ENCODE data around the gene KIAA1328.

The KIAA1328 gene

DNA sequence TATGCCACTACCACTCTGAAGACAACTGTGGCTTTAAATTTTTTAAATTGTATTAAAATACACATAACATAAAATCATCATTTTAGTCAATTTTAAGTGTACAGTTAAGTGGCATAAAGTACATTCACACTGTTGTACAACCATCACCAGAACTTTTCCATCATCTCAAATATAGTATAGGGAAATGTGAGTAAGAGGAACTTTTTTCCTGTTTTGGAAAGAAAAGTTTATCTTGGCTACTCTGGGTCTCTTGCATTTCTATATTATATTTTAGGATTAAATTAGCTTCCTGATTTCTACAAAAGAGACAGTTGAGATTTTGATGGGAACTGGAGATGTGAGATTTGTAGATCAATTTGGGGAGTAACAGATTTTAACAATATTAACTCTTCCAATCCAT, 3.4 kb upstream of the KIAA1328 start:
- Histone ChIP-seq H2AFZ (ENCODE audit: low read length, unreplicated experiment) (no peak overlapping the region), H3K36me3 (ENCODE audit: insufficient read depth, low read length) (peaks cover 5% of the 10 kb centered on the region; the same call in 1 of the 2 replicates), H3K27me3 (ENCODE audit: insufficient read depth, low read length) (no peaks in the 10 kb centered on the region), H3K4me1 (ENCODE audit: control insufficient read depth, insufficient read depth, low read length, unreplicated experiment) (peaks cover 16% of the 10 kb centered on the region), H3K27ac (ENCODE audit: low read depth, low read length) (no peak overlapping the region), H3K4me3 (ENCODE audit: low read depth, low read length) (no peak overlapping the region), H3K79me2 (ENCODE audit: control insufficient read depth, insufficient read depth, low read length, unreplicated experiment) (peaks cover 35% of the 10 kb centered on the region)

DNA sequence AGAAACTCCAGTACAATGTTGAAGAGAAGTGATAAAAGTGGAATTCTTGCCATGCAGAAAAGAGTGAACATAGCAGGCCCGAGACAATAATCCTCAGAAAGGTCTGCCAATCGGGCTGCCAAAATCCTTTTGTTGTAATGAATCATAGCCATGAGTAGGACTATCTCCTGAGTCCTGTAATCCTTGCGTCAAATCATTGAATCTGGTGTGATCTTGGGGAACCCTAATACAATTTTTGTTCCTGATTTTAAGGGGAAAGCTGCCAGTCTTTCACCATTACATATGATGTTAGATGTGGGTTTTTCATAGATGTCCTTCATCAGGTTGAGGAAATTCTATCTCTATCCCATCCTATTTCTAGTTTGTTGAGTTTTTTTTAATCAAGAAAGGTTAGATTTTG, 2.4 kb upstream of the KIAA1328 start:
- H3K4me3 ChIP-seq (ENCODE audit: low read depth, low read length), result no peak overlapping the region
- no peak overlapping the region for H3K27ac ChIP-seq (ENCODE audit: low read depth, low read length)
- peaks cover 5% of the 10 kb centered on the region; the same call in 1 of the 2 replicates for H3K36me3 ChIP-seq (ENCODE audit: insufficient read depth, low read length)
- no peaks in the 10 kb centered on the region for H3K27me3 ChIP-seq (ENCODE audit: insufficient read depth, low read length)
- H3K4me1 ChIP-seq (ENCODE audit: control insufficient read depth, insufficient read depth, low read length, unreplicated experiment), result peaks cover 26% of the 10 kb centered on the region
- H3K79me2 ChIP-seq (ENCODE audit: control insufficient read depth, insufficient read depth, low read length, unreplicated experiment), result peaks cover 45% of the 10 kb centered on the region
- no peak overlapping the region for H2AFZ ChIP-seq (ENCODE audit: low read length, unreplicated experiment)

DNA sequence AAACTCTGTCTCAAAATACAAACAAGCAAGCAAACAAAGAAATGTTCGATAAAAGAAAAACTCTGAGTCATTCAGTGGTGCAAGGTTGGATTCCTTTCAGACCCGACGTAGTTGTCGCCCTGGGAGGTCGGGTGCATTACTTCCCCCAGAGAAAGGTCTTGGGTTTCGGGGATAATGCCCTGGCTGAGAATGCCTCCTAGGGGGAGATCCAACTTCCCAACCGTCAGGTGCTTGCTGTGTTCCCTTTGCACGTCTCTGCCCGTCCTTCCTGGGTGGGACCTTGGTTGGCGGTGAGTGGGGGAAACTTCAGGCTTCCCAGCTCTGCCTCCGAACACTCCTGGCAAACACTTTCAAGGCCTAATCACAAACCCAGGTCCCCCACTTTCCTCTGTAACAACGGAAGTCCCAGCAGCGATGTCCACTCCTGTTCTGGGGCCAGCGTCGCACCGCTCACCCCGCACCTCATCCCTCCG, 734 bp upstream of the KIAA1328 start:
- Histone ChIP-seq H3K79me2 (ENCODE audit: control insufficient read depth, insufficient read depth, low read length, unreplicated experiment) (peaks cover 50% of the 10 kb centered on the region), H3K27ac (ENCODE audit: low read depth, low read length) (peak overlapping the region; percentile 72), H3K36me3 (ENCODE audit: insufficient read depth, low read length) (peaks cover 5% of the 10 kb centered on the region; the same call in 1 of the 2 replicates), H3K4me1 (ENCODE audit: control insufficient read depth, insufficient read depth, low read length, unreplicated experiment) (peaks cover 29% of the 10 kb centered on the region), H2AFZ (ENCODE audit: low read length, unreplicated experiment) (peak overlapping the region; percentile 89), H3K27me3 (ENCODE audit: insufficient read depth, low read length) (no peaks in the 10 kb centered on the region), H3K4me3 (ENCODE audit: low read depth, low read length) (peak overlapping the region; percentile 98)

DNA sequence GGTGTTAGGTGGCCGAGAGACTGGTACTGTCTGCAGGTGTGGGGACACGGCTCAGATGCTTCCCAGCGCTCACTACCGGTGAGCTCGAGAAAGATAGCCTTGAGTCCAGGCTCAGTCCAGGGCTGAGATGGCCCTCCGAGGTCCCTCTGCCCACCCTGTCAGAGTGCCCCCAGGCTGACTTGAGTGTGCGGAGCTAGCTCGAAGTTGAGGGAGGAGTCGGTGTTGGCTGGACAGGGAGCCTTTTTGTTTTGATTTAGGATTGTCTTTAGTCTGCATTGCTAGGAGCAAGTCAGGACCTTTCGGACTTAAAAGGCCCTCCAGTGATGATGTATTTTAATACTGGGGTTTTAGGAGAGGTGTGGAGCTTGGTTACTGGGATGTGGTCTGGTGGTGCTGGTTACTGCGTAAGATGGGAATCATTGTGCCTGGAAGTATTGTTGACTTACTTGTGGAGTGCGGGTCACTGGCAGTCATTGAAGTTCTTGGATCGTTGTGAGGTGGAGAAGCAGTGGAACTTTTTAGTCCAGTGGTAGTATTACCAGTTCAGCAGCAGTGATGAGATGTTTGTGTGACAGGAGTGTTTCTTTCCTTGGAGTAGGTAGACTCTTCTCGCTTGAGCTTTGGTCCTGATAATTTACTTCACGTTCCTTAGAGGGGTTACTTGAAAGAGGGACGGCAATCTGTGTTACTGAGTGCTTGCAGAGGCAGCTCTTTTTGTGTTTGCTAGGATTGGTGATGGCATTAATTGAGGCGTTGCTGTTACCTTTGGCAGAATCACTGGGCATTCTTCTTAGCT, 633 bp downstream of the KIAA1328 start:
- Histone ChIP-seq H3K36me3 (ENCODE audit: insufficient read depth, low read length) (peaks cover 2% of the 10 kb centered on the region; the same call in 1 of the 2 replicates), H3K27ac (ENCODE audit: low read depth, low read length) (peak overlapping the region; percentile 72)

DNA sequence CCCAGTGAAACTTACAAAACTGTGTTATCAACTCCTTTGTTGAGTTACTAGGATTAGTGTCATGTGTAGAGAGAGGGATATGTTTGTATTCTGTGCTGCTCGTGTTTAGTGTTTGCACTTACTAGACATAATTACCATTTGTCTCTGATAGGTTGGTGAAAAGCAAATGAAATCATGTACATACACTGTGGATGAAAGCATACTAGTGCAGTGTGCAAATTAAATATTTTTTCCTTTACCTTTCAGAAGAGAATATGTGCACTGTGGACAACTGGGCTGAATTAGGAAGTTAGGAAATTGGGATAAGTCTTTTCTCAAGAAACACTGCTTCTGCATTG, 1.2 kb downstream of the KIAA1328 start:
- H3K4me3 ChIP-seq (ENCODE audit: low read depth, low read length), result peak overlapping the region; percentile 98

More for the DNA sequence above, 633 bp downstream of the KIAA1328 start:
- Histone ChIP-seq H3K4me1 (ENCODE audit: control insufficient read depth, insufficient read depth, low read length, unreplicated experiment) (peaks cover 29% of the 10 kb centered on the region), H3K4me3 (ENCODE audit: low read depth, low read length) (peak overlapping the region; percentile 98), H3K79me2 (ENCODE audit: control insufficient read depth, insufficient read depth, low read length, unreplicated experiment) (peaks cover 50% of the 10 kb centered on the region), H3K27me3 (ENCODE audit: insufficient read depth, low read length) (no peaks in the 10 kb centered on the region), H2AFZ (ENCODE audit: low read length, unreplicated experiment) (peak overlapping the region; percentile 97)

DNA sequence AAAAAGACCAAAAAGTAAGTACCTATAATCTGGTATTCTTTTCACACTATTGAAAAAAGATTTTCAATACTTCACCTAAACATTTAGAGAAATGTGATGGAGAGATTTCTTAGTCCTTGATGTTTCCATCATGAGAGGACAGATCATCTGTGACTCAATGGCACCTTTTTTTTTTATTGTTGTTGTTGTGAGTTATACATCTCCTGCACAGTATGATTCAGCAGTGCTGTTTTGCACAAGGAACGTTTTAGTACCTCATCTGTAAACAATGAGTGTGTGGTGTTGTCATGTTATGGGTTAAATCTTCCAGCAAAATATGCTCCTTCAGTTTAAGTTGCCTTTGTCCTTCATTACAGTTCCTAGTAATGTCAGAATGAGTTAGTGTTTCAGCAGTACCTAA, 2.2 kb downstream of the KIAA1328 start:
- peaks cover 48% of the 10 kb centered on the region for H3K79me2 ChIP-seq (ENCODE audit: control insufficient read depth, insufficient read depth, low read length, unreplicated experiment)
- peak overlapping the region; percentile 36; the same call in 1 of the 2 replicates for H3K27ac ChIP-seq (ENCODE audit: low read depth, low read length)
- peak overlapping the region; percentile 98 for H3K4me3 ChIP-seq (ENCODE audit: low read depth, low read length)
- H3K27me3 ChIP-seq (ENCODE audit: insufficient read depth, low read length), result no peaks in the 10 kb centered on the region
- peaks cover 29% of the 10 kb centered on the region for H3K4me1 ChIP-seq (ENCODE audit: control insufficient read depth, insufficient read depth, low read length, unreplicated experiment)
- no peak overlapping the region for H2AFZ ChIP-seq (ENCODE audit: low read length, unreplicated experiment)
- H3K36me3 ChIP-seq (ENCODE audit: insufficient read depth, low read length), result 0 out of 2 replicates have a peak, but pooled peaks cover 11% of the 10 kb centered on the region

More for the DNA sequence above, 1.2 kb downstream of the KIAA1328 start:
- Histone ChIP-seq H3K4me1 (ENCODE audit: control insufficient read depth, insufficient read depth, low read length, unreplicated experiment) (peaks cover 29% of the 10 kb centered on the region), H3K36me3 (ENCODE audit: insufficient read depth, low read length) (0 out of 2 replicates have a peak, but pooled peaks cover under 1% of the 10 kb centered on the region), H3K27ac (ENCODE audit: low read depth, low read length) (0 out of 2 replicates have a peak overlapping the region, but pooled peaks have one; percentile 72), H3K79me2 (ENCODE audit: control insufficient read depth, insufficient read depth, low read length, unreplicated experiment) (peaks cover 50% of the 10 kb centered on the region), H2AFZ (ENCODE audit: low read length, unreplicated experiment) (peak overlapping the region; percentile 97), H3K27me3 (ENCODE audit: insufficient read depth, low read length) (no peaks in the 10 kb centered on the region)

DNA sequence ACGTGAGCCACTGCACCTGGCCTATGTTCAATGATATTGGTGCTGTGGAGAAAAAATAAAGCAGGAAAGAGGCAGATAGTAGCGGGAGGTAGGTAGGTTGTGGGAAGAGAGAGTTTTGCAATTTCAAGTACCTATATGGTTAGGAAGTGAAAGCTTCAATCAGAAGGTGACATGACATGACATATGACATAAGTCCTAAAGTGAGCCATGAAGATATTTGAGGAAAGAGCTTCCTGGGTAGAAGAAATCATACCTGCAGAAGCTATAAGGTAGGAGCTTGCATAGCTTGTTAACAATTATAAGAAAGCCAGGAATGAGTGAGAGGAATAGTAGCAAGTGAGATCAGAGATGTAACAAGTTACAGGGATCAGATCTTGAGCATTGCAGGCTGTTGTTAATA, 4.2 kb downstream of the KIAA1328 start:
- Histone ChIP-seq H3K27me3 (ENCODE audit: insufficient read depth, low read length) (no peaks in the 10 kb centered on the region), H3K36me3 (ENCODE audit: insufficient read depth, low read length) (peaks cover 18% of the 10 kb centered on the region), H3K79me2 (ENCODE audit: control insufficient read depth, insufficient read depth, low read length, unreplicated experiment) (peaks cover 31% of the 10 kb centered on the region), H2AFZ (ENCODE audit: low read length, unreplicated experiment) (no peak overlapping the region), H3K4me3 (ENCODE audit: low read depth, low read length) (no peak overlapping the region), H3K4me1 (ENCODE audit: control insufficient read depth, insufficient read depth, low read length, unreplicated experiment) (peaks cover 21% of the 10 kb centered on the region), H3K27ac (ENCODE audit: low read depth, low read length) (no peak overlapping the region)

DNA sequence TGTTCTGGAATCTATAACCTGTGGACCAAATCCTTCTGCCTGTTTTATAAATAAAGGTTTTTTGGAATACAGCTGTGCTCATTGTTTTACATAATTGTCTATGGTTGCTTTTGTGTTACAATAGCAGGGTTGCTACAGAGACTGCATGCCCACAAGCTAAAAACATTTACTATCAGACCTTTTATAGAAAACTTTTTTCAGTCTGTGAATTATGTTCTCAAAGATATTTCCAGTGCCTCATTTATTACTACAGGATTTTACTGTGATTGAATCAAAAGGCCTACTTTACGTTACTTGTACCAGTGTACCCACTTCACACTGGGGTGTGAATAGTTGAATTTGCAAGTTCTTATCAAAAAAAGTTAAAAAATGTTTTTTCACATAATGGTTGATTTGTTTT, 7.0 kb downstream of the KIAA1328 start:
- Histone ChIP-seq H2AFZ (ENCODE audit: low read length, unreplicated experiment) (no peak overlapping the region), H3K79me2 (ENCODE audit: control insufficient read depth, insufficient read depth, low read length, unreplicated experiment) (peaks cover 13% of the 10 kb centered on the region), H3K4me3 (ENCODE audit: low read depth, low read length) (no peak overlapping the region), H3K4me1 (ENCODE audit: control insufficient read depth, insufficient read depth, low read length, unreplicated experiment) (peaks cover 9% of the 10 kb centered on the region), H3K27ac (ENCODE audit: low read depth, low read length) (no peak overlapping the region), H3K27me3 (ENCODE audit: insufficient read depth, low read length) (no peaks in the 10 kb centered on the region), H3K36me3 (ENCODE audit: insufficient read depth, low read length) (peaks cover 28% of the 10 kb centered on the region)

DNA sequence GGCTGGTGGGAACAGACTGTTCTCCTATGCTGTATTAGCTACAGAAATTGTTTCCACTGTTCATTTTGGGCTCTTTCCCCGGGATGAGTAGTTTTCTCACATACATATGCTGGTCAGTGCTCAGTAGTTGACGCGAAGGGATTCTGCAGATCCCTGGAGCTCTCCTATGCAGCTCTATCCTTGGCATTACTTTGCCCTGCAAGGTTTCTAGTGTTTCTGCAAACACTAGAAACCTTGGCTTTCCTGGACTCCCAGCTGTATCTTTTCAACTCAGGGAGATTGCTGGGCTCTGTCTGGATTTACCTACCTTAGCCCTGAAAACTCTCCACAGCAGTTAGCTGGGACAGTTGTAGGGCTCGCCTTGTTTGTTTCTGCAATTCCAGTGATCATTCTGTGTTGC, 10.9 kb downstream of the KIAA1328 start:
- no peak overlapping the region for H3K27ac ChIP-seq (ENCODE audit: low read depth, low read length)
- no peaks in the 10 kb centered on the region for H3K4me1 ChIP-seq (ENCODE audit: control insufficient read depth, insufficient read depth, low read length, unreplicated experiment)
- no peaks in the 10 kb centered on the region for H3K27me3 ChIP-seq (ENCODE audit: insufficient read depth, low read length)
- no peak overlapping the region for H3K4me3 ChIP-seq (ENCODE audit: low read depth, low read length)
- no peak overlapping the region for H2AFZ ChIP-seq (ENCODE audit: low read length, unreplicated experiment)
- peaks cover 28% of the 10 kb centered on the region for H3K36me3 ChIP-seq (ENCODE audit: insufficient read depth, low read length)
- H3K79me2 ChIP-seq (ENCODE audit: control insufficient read depth, insufficient read depth, low read length, unreplicated experiment), result no peaks in the 10 kb centered on the region

DNA sequence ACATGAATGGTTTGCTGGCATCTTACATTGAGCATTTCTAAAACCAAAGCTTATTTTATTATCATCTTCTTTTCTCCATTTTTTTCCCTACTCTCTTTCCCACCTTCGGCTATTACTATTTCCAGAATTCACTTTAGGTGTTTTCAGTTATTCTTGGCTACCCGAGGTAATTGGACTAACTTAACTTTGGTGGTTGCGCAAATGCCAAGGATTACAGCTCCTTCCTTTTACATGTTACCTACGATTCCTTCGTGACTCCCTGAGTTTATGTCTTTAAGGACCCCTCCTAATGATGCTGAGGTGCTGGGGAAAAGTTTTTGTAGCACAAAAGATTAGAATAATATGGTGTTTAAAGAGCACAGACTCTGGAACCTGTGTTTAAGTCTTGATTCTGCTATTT, 14.3 kb downstream of the KIAA1328 start:
- no peak overlapping the region for H2AFZ ChIP-seq (ENCODE audit: low read length, unreplicated experiment)
- no peaks in the 10 kb centered on the region for H3K79me2 ChIP-seq (ENCODE audit: control insufficient read depth, insufficient read depth, low read length, unreplicated experiment)

DNA sequence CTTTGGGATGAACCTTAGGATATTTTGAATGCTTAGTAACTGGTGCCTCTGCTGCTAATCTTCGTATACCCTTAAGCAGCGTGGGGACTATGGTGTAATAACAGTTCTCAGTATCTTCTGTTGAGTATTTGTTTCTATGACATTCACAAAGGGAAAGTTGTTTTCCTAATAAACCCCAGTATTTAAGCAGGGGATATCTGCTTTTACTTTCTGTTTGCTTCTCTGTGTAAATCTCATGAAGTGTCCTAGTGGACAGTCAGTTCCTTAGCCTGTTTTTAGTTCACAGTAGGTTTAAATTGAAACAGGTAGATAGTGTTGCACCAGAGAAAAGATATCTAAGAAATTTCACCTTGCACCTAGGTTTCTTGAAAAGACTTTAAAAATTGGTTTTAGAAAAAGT, 14.9 kb downstream of the KIAA1328 start:
- no peaks in the 10 kb centered on the region for H3K4me1 ChIP-seq (ENCODE audit: control insufficient read depth, insufficient read depth, low read length, unreplicated experiment)
- H3K4me3 ChIP-seq (ENCODE audit: low read depth, low read length), result peak overlapping the region; percentile 66
- 0 out of 2 replicates have a peak, but pooled peaks cover 6% of the 10 kb centered on the region for H3K36me3 ChIP-seq (ENCODE audit: insufficient read depth, low read length)
- H3K27ac ChIP-seq (ENCODE audit: low read depth, low read length), result no peak overlapping the region
- H2AFZ ChIP-seq (ENCODE audit: low read length, unreplicated experiment), result peak overlapping the region; percentile 57
- H3K79me2 ChIP-seq (ENCODE audit: control insufficient read depth, insufficient read depth, low read length, unreplicated experiment), result no peaks in the 10 kb centered on the region
- H3K27me3 ChIP-seq (ENCODE audit: insufficient read depth, low read length), result no peaks in the 10 kb centered on the region

More for the DNA sequence above, 14.3 kb downstream of the KIAA1328 start:
- Histone ChIP-seq H3K27me3 (ENCODE audit: insufficient read depth, low read length) (no peaks in the 10 kb centered on the region), H3K4me3 (ENCODE audit: low read depth, low read length) (0 out of 2 replicates have a peak overlapping the region, but pooled peaks have one; percentile 66), H3K27ac (ENCODE audit: low read depth, low read length) (no peak overlapping the region), H3K36me3 (ENCODE audit: insufficient read depth, low read length) (peaks cover 10% of the 10 kb centered on the region), H3K4me1 (ENCODE audit: control insufficient read depth, insufficient read depth, low read length, unreplicated experiment) (no peaks in the 10 kb centered on the region)

Measured in ACC112 (cell line).